Iris pigment epithelial cell (primary cell): ENCODE results near the gene RIMKLA.

Experiments
- DNase-seq: peaks from one replicate; pipeline ENCODE4 v3.0.0-alpha.2; 2011; ENCODE audit warnings: low read depth

The RIMKLA gene

DNA sequence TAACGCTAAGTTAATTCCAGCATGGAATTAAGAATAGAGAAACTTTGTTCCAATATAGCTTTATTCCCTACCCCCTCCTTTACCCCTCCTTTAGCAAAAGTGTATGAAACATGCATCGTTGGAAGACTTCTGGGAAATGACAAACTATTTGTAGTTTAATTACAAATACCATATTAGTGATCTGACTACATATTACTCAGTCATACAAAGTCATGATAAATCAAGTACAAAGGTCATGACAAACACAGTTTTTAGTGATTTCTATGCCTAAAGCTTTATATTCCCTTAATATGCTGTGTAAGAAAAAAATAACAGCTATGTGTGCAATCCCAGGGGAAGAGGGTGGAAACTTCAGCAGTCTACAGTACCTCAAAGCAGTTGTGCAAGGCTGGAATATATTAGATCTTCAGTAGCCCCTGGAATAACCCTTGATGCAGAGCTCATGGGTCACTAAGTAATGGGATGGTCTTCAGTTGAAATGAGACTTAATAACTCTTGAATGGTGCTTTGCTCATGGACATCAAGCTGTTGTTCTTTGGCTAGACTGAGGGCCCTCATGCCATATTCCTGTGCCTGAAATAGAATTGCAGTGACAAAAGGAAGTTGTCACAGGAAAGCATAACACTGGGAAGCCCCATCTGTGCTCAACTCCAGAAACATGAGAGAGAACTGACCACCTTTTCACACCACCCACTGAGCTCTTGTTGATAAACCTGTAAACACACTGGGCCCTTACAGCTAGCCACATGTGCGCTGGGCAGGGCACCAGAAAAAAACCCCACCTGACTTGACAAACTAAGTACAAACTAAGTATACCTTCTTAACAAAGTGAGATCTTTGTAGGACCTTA, 49.9 kb downstream of the RIMKLA start:
- DNase-seq: no peak

DNA sequence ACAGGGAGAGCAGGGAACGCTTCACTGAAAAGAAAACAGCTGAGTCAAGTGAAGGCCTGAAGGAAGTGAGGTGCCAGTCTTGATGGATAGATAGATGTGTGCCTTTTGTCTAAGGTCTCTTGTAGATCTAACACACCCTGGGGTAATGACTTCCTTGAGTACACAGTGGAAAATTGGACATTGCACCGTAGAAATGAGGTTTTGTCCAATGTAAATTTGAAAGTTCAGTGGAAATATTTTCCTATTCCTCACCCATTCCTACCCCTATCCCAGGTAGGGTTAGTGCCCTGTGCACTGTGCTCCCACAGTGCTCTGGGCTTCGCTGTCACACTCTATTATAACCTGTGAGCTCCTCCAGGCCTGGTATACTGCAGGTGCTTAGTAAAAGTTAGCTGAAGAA, 50.9 kb downstream of the RIMKLA start:
- DNase-seq: no peak

DNA sequence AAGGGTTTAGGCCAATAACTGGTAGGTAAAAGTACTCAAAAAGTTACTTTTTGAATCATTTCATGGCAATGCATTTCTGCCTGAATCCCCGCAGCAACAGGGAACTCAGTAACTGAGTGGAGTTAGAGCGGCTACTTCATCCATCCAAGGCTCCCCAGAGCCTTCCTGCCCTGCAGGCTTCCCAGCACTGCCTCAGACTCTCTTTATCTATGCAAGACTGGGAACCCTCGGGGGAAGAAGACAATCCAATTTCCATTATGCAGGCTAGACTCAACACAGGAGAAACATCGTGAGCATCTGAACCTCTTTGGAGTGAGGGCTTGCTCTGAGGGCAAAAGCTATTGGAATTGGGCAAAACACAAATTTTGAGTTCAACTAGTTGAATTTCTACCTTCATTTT, 52.1 kb downstream of the RIMKLA start:
- DNase-seq: no peak

DNA sequence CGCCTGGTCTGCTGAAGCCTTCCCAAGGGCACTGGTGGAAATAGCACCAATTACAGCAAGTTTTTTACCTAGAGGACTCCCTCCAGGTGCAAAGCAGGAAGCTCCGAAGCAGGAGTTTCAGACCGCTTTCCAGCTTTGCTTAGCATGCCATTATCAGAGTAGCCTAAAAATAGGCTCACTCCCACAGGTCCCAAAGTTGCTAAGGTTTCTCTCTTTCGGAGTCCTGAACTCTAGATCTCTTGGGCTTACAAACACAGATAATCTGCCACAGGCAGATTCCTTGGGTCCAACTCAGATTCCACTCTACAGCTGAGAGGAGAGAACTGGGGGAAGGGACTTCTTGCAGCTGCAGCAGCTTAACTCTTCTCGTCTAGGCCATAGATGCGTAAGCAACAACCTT, 52.8 kb downstream of the RIMKLA start:
- DNase-seq: peak; percentile 12

DNA sequence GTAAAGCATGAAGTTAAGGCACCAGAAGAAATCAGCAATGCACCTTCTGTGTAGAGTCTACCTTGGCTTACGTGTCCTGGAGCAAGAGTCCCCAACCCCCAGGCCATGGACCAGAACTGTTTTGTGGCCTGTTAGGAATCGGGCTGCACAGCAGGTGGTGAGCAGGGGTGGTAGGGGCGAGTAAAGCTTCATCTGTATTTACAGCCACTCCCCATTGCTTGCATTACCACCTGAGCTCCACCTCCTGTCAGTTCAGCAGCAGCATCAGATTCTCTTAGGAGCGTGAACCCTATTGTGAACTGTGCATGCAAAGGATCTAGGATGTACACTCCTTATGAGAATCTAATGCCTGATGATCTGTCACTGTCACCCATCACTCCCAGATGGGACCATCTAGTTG, 53.7 kb downstream of the RIMKLA start:
- DNase-seq: no peak

DNA sequence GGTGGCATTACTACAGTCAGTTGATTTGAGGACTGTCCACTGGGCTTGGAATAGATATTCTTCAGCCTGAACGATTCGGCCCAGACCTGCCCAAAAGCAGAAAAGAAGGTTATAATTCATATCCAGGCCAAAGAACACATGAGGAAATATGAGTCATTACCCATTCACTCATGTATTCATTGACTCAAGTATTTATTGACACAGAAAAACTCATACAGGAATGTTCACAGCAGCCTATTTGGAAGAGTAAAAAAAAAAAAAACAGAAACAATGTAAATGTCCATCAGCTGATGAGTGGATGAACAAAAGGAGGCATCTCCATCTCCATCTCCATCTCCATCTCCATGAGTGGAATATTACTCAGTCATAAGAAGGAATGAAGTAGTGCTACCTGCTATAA, 59.3 kb downstream of the RIMKLA start:
- DNase-seq: peak; percentile 85

DNA sequence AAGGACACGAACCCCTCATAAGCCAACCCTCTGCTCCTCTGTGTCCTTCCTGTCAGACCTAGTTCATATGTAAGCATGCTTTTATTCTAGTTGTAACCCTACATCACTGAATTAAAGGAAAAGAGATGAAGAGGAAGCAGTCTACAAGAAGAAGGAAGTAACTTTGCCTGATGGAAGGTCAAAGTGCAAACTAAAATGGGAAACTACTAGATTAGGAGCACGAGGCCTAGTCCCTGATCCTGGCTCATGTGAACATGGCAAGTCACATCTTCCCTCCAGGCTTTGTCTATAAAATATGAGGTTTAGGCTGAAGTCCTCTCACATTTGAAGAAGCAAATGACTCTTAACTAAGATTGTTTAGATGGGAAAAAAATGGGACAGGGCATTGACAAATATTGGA, 62.1 kb downstream of the RIMKLA start:
- DNase-seq: no peak

DNA sequence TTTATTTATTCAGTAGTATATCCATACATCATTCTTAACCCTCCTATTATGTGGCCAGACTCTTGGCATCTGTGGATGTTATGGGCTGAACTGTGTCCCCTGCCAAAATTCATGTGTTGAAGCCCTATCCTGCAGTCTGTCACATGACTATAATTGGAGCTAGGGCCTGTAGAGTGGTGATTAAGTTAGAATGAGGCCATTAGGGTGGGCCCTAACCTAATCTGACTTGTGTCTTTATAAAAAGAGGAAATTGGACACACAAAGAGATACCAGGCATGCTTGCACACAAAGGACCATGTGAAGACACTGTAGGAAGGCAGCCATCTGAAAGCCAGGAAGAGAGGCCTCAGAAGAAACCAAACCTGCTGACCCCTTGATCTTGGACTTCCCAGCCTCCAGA, 68.7 kb downstream of the RIMKLA start:
- no peak for DNase-seq

DNA sequence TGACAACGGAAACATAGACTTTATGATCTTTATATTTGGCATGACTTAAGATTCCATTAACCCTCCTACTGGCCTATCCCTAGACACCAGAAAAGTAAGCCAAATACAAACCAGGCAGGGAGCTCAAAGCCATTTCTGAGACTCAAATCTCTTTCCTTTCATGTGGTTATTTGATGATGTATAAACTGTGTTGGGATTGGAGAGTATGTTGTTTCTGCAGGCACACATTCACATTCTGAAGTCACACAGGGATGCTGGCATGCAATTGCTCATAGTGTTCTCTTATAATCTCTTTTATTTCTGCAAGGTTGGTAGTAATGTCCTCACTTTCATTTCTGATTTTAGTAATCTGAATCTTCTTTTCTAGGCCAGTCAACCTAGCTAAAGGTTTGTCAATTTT, 69.5 kb downstream of the RIMKLA start:
- no peak for DNase-seq

DNA sequence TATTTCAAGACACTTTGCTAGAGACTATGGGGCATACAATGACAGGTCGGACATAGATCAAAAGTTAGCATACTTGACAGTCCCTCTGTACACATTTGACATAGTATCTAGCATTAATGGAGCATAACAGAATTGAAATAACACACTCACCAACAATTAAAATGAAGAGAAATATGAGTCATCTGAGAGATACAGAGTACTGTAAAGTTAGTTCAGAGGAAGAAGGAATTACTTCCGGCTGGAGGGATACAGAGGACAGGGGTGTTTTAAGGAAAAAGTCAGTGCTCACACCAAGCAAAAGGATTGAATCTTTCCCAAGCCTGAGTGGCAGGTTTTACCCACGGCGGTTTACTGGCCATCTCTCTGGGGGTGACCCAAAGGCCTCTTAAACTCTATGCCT, 72.8 kb downstream of the RIMKLA start:
- no peak for DNase-seq

DNA sequence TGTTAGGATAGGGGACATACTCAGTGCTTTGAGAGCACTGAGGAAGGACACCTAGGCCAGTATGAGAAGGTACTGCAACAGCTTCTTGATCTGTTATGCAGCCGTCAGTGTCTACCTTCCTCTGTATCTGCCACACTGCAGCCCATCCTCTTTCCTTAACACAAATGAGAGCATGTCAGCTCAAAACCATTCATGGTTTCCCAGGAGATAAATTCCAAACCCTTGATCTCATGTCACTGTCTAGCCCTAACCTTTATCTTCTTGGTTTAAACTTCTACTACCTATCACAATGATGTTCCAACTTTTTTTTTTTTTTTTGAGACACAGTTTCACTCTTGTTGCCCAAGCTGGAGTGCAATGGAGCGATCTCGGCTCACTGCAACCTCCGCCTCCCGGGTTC, 73.8 kb downstream of the RIMKLA start:
- DNase-seq: no peak

DNA sequence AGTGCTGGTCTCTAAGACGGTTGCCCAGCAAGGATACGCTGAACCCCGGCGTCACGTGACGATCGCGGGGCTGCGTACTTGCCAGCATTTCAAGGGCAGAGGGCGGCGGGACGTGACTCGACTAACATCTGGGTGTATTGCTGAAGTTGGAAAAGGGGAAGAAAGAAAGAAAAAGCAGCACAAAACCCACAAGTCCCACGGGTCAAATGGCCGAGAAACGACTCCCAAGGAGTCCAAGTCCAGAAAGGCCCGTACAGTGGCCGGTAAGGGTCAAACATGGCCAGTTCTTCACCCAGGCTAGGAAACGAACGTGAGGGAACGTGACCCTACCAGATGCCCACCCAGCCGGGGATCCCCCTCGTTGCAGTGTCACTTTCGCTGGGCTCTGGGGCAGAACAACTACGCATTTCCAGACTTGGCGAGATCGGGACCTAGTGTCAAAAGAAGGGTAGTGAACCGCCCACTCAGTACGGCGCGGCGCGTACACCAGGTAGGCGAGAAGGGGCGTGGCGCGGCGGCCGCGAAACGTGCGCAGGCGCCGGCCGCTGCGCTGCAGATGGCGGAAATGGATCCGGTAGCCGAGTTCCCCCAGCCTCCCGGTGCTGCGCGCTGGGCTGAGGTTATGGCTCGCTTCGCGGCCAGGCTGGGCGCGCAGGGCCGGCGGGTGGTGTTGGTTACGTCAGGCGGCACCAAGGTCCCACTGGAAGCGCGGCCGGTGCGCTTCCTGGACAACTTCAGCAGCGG, 75.6 kb downstream of the RIMKLA start, which contains the start of the genes PPCS and ZMYND12:
TSS of gene PPCS (plus strand) at position 534 of the 744 bp plus-strand sequence. CDS start at position 557, 23 bp downstream.
TSS of gene ZMYND12 (minus strand) at position 13 of the 744 bp plus-strand sequence. CDS start 25 bp downstream, outside the sequence.
- peak; percentile 85 for DNase-seq

DNA sequence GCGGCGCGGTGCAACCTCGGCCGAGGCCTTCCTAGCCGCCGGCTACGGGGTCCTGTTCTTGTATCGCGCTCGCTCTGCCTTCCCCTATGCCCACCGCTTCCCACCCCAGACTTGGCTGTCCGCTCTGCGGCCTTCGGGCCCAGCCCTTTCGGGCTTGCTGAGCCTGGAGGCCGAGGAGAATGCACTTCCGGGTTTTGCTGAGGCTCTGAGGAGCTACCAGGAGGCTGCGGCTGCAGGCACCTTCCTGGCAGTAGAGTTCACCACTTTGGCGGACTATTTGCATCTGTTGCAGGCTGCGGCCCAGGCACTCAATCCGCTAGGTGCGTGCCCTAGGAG, 76.1 kb downstream of the RIMKLA start:
- peak; percentile 67 for DNase-seq

DNA sequence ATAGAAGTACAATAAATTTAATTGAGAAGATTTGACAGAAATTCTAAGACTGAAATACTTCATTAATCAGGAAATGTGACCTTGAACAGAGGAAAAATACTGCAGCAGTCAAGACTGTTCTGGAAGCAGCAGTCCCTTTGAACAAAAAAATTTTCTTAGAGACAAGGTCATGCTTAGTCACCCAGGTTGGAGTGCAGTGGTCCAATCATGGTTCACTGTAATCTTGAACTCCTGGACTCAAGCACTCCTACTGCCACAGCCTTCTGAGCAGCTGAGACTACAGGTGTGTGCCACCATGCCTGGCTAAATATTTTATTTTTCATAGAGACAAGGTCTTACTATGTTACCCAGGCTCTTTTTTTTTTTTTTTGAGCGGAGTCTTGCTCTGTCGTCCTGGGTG, 80.6 kb downstream of the RIMKLA start:
- DNase-seq: no peak

DNA sequence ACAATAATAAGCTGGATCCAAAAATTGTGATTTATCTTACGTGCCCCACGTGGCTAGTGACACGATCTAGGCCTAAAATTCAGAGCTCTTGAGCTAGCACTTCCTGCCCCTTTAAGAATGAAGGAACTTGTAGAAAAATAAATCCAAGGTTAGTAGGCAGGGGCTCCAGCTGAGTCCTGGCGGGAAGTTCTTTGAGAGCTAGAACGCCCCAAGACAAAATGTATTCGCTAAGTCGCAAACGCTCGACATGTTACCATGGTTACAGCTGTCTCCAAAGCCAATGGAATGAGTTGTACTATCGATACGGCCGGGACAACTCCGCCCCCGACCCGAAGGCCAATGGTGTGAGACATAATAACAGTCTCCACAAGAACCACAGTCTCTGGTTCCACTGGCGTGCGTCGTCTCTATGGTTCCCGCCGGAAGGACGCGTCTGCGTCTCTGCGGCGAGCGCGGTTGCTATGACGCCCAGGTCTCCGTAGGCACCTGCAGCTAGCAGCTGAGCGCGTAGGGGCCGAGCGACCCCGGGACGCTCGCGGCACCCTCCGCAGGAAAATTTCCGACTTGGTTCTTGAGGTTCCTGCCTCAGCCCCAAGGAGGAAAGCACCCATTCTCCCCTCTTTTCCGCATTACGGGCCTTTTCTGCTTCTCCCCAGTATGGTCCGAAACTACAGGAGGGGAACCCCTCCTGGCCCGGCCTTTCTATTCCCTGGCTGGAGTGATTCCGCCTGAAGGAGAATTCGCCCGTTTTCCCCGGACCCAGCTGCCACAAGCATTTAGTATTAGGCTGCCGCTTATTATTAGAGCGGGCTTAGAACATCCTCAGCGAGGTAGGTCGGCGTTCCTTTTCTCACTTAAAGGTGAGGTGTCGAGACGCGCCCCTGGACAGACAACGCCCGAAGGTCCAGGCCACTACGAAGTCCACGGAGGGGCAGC, 82.5 kb downstream of the RIMKLA start, which contains the start of gene CCDC30:
TSS of gene CCDC30 (plus strand) at position 459 of the 936 bp plus-strand sequence. CDS start 17,266 bp downstream, outside the sequence.
- peak; percentile 98 for DNase-seq

DNA sequence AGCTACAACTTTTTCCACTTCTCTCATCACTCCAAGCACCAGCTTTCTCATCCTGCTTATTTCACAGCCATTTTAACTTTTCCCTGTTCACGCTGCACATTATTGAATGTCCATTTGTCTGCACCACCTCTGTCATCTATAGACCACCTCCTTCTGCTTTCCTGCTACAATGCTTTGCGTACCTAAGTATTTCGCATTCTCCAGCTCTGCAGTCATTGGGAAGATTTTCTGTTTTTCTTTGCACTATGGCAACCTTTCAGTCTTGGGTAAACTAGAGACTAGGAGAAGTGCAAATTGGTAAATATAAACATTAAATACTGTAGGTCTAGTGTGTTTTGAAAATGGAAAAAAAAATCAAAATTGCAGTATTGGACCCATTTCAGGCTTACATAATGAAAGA, 83.3 kb downstream of the RIMKLA start:
- DNase-seq: no peak

DNA sequence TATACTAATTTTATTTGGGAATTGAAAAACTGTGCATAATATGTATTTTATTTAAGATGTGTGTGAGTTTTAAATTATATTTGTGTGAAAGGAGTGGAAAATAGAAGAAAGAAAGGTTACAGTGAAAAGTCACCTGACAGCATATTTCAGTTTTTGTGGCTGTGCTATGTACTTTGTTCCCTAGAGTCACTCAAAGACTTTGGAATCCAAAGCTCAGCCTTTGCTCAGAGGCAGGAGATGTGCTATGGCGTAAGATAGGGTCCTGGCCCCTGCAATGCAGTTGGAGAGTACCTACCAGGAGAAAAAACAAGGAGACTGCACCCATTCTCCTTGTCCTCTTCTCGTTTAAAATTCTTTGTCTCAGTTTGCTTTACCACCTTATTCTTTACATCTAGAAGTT, 85.4 kb downstream of the RIMKLA start:
- no peak for DNase-seq

DNA sequence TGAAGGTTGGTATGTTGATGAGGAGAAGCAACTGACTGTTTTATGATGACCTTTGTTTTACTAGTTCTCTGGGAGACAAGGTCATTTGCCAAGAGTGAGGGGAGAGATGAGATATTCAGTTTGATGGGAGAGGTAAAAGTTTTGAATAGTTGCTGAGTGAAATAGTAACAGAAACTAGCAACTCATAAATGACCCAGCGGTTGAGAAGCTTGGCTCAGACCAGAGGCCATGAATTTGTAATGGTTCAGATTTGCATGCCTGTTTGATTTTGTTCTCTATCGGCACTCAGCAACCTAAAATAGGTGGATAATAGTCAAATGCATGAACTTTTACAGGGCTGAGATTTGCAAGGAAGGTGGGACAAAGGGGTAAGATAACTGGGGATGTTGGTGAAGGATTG, 89.1 kb downstream of the RIMKLA start:
- DNase-seq: no peak
